T-helper 1 cell treated with Interleukin-12 subunit alpha and Interleukin-12 subunit beta and Interleukin-4 antibody, amounts not matched to agents 30 μg/mL and 1 μg/mL, for 36 hours (primary cell): ENCODE measurements around the gene GRHL1.

Source experiments
- H3K27ac Mint-ChIP-seq: one replicate; pipeline ENCODE4 v1.8.0; 2021; ENCODE audit warnings: mild to moderate bottlenecking, mixed read lengths
- H3K27me3 Mint-ChIP-seq: one replicate; pipeline ENCODE4 v1.8.0; 2021; ENCODE audit warnings: low read depth, mixed read lengths
- H3K36me3 Mint-ChIP-seq: one replicate; pipeline ENCODE4 v1.8.0; 2021; ENCODE audit warnings: low read depth, mixed read lengths
- H3K4me1 Mint-ChIP-seq: one replicate; pipeline ENCODE4 v1.8.0; 2021; ENCODE audit warnings: low read depth, mixed read lengths
- H3K4me3 Mint-ChIP-seq: one replicate; pipeline ENCODE4 v1.8.0; 2021; ENCODE audit warnings: mild to moderate bottlenecking, moderate library complexity, mixed read lengths
- H3K9me3 Mint-ChIP-seq: one replicate; pipeline ENCODE4 v1.8.0; 2021; ENCODE audit warnings: mixed read lengths

The GRHL1 gene

GRCh38 chr2:10001586-10001985 lies 50.1 kb downstream of the GRHL1 start:
- Mint-ChIP-seq H3K4me1 (no peaks in the 10 kb centered on the region), H3K27me3 (no peaks in the 10 kb centered on the region), H3K9me3 (no peaks in the 10 kb centered on the region), H3K27ac (no peak overlapping the region), H3K36me3 (no peaks in the 10 kb centered on the region), H3K4me3 (no peak overlapping the region)

GRCh38 chr2:10002109-10002508 lies 50.6 kb downstream of the GRHL1 start:
- H3K9me3 Mint-ChIP-seq: no peaks in the 10 kb centered on the region
- H3K27ac Mint-ChIP-seq: no peak overlapping the region
- H3K4me1 Mint-ChIP-seq: no peaks in the 10 kb centered on the region
- no peaks in the 10 kb centered on the region for H3K36me3 Mint-ChIP-seq
- no peaks in the 10 kb centered on the region for H3K27me3 Mint-ChIP-seq
- no peak overlapping the region for H3K4me3 Mint-ChIP-seq

- Mint-ChIP-seq H3K36me3 (no peaks in the 10 kb centered on the region), H3K4me3 (no peak overlapping the region), H3K4me1 (no peaks in the 10 kb centered on the region), H3K27me3 (no peaks in the 10 kb centered on the region), H3K27ac (no peak overlapping the region), H3K9me3 (no peaks in the 10 kb centered on the region)
Measured at GRCh38 chr2:10002681-10003080, 51.2 kb downstream of the GRHL1 start.

- no peaks in the 10 kb centered on the region for H3K27me3 Mint-ChIP-seq
- no peak overlapping the region for H3K4me3 Mint-ChIP-seq
- H3K36me3 Mint-ChIP-seq: no peaks in the 10 kb centered on the region
- no peaks in the 10 kb centered on the region for H3K4me1 Mint-ChIP-seq
- H3K9me3 Mint-ChIP-seq: no peaks in the 10 kb centered on the region
- no peak overlapping the region for H3K27ac Mint-ChIP-seq
Measured at GRCh38 chr2:10003206-10004125, 52.0 kb downstream of the GRHL1 start.

GRCh38 chr2:10004401-10004800 lies 52.9 kb downstream of the GRHL1 start:
- H3K9me3 Mint-ChIP-seq: no peaks in the 10 kb centered on the region
- no peaks in the 10 kb centered on the region for H3K36me3 Mint-ChIP-seq
- H3K27ac Mint-ChIP-seq: no peak overlapping the region
- H3K4me1 Mint-ChIP-seq: no peaks in the 10 kb centered on the region
- no peak overlapping the region for H3K4me3 Mint-ChIP-seq
- no peaks in the 10 kb centered on the region for H3K27me3 Mint-ChIP-seq

- no peaks in the 10 kb centered on the region for H3K27me3 Mint-ChIP-seq
- H3K9me3 Mint-ChIP-seq: no peaks in the 10 kb centered on the region
- no peak overlapping the region for H3K27ac Mint-ChIP-seq
- no peaks in the 10 kb centered on the region for H3K36me3 Mint-ChIP-seq
- no peaks in the 10 kb centered on the region for H3K4me1 Mint-ChIP-seq
- H3K4me3 Mint-ChIP-seq: no peak overlapping the region
Measured at GRCh38 chr2:10004836-10005235, 53.3 kb downstream of the GRHL1 start.

GRCh38 chr2:10005461-10006235 lies 54.2 kb downstream of the GRHL1 start:
- no peaks in the 10 kb centered on the region for H3K4me1 Mint-ChIP-seq
- no peaks in the 10 kb centered on the region for H3K36me3 Mint-ChIP-seq
- H3K27ac Mint-ChIP-seq: no peak overlapping the region
- no peaks in the 10 kb centered on the region for H3K27me3 Mint-ChIP-seq
- no peak overlapping the region for H3K4me3 Mint-ChIP-seq
- H3K9me3 Mint-ChIP-seq: no peaks in the 10 kb centered on the region

GRCh38 chr2:10006236-10007161 lies 55.0 kb downstream of the GRHL1 start:
- no peaks in the 10 kb centered on the region for H3K9me3 Mint-ChIP-seq
- no peak overlapping the region for H3K4me3 Mint-ChIP-seq
- H3K27ac Mint-ChIP-seq: no peak overlapping the region
- no peaks in the 10 kb centered on the region for H3K27me3 Mint-ChIP-seq
- no peaks in the 10 kb centered on the region for H3K36me3 Mint-ChIP-seq
- no peaks in the 10 kb centered on the region for H3K4me1 Mint-ChIP-seq

- H3K4me3 Mint-ChIP-seq: no peak overlapping the region
- no peaks in the 10 kb centered on the region for H3K36me3 Mint-ChIP-seq
- H3K9me3 Mint-ChIP-seq: no peaks in the 10 kb centered on the region
- H3K27ac Mint-ChIP-seq: no peak overlapping the region
- H3K27me3 Mint-ChIP-seq: no peaks in the 10 kb centered on the region
- no peaks in the 10 kb centered on the region for H3K4me1 Mint-ChIP-seq
Measured at GRCh38 chr2:10007435-10007834, 55.9 kb downstream of the GRHL1 start.

- H3K27ac Mint-ChIP-seq: no peak overlapping the region
Measured at GRCh38 chr2:10007921-10008808, 56.7 kb downstream of the GRHL1 start.

GRCh38 chr2:10008809-10009176 lies 57.3 kb downstream of the GRHL1 start:
- no peak overlapping the region for H3K27ac Mint-ChIP-seq
- no peak overlapping the region for H3K4me3 Mint-ChIP-seq
- no peaks in the 10 kb centered on the region for H3K36me3 Mint-ChIP-seq

More at GRCh38 chr2:10007921-10008808, 56.7 kb downstream of the GRHL1 start:
- H3K9me3 Mint-ChIP-seq: no peaks in the 10 kb centered on the region
- H3K27me3 Mint-ChIP-seq: no peaks in the 10 kb centered on the region
- no peaks in the 10 kb centered on the region for H3K36me3 Mint-ChIP-seq
- no peaks in the 10 kb centered on the region for H3K4me1 Mint-ChIP-seq
- H3K4me3 Mint-ChIP-seq: no peak overlapping the region

GRCh38 chr2:10009271-10009810 lies 57.8 kb downstream of the GRHL1 start:
- H3K27ac Mint-ChIP-seq: no peak overlapping the region
- H3K36me3 Mint-ChIP-seq: no peaks in the 10 kb centered on the region
- H3K9me3 Mint-ChIP-seq: no peaks in the 10 kb centered on the region
- no peaks in the 10 kb centered on the region for H3K27me3 Mint-ChIP-seq
- H3K4me3 Mint-ChIP-seq: no peak overlapping the region
- H3K4me1 Mint-ChIP-seq: no peaks in the 10 kb centered on the region

More at GRCh38 chr2:10008809-10009176, 57.3 kb downstream of the GRHL1 start:
- H3K9me3 Mint-ChIP-seq: no peaks in the 10 kb centered on the region
- H3K27me3 Mint-ChIP-seq: no peaks in the 10 kb centered on the region
- no peaks in the 10 kb centered on the region for H3K4me1 Mint-ChIP-seq
